TTC549 (cell line): Measurements from ENCODE around the gene CHCHD10.
"Not testable (repeated sequence)": the region's sequence is repeated elsewhere in the genome, so short reads cannot be mapped to it uniquely, and the experiment has no call there.

ENCODE experiments used
- FAIRE-seq: peaks from 2 replicates; lab custom pipeline; 2012; peaks lifted over from hg19 to GRCh38; lab: Jason Lieb, UNC

The CHCHD10 gene

DNA sequence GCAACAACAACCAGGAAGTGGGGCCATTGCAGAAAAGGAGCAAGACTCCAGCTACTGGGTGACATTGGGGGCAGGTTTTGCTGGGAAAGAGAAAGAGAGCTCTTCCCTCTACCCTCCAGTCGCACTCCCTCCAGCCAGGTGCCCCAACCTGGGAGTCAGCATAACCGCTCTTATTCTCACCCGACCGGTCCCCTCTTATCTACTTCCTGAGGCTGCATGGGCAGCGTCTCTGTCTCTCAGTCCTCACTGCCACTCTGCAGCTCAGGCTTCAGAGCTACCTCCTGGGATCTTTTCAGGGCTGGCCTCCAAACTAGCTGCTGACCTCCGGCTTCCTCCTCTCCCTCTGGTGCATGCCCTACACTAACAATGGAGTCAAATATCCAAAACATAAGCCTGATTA, 22.0 kb downstream of the CHCHD10 start:
- FAIRE-seq = no peak

DNA sequence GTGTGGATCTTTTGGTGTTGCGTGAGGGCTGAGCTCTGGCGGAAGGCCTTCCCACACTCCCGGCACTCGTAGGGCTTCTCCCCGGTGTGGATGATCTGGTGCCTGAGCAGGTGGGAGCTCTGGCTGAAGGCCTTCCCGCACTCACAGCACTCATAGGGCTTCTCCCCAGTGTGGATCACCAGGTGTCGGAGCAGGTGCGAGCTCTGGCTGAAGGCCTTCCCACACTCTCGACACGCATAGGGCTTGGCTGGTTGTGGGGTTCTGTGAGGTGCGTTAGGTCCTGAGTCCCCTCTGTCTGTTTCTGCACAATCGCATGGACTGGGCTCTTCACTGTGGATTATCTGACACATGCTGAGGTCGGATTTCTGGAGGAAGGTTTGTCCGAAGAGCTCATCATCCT, 23.3 kb downstream of the CHCHD10 start:
- FAIRE-seq = no peak

DNA sequence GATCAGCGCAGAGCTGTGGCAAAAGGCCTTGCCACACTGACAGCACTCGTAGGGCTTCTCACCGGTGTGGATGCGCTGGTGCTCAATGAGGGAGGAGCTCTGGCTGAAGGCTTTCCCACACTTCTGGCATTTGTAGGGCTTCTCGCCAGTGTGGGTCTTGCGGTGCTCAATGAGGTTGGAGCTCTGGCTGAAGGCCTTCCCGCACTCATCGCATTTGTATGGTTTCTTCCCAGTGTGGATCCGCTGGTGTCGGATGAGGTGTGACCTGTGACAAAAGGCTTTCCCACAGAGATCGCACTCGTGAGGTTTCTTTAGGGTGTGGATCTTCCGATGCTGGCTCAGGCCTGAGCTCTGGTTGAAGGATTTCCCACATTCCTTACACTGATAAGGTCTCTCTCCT, 23.8 kb downstream of the CHCHD10 start:
- no peak for FAIRE-seq

DNA sequence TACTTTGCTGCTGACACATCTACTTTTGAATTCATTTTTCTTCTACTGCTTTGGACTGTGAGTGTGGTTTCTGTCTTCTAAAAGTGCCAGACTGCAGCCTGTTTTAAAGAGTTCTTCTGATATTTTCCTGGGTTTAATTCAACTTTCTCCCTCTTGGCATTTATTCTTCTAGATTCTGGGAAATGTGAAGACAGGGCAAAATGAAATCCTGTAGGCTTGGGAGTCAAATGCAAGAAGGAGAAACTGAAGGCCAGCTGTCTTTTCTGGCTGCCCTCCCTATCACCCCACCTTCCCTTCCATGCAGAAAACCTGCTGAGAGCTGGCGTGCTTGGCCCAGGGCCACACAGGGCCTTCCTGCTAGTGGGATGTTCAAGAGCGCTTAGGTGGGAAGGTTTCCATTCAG, 24.5 kb downstream of the CHCHD10 start:
- no peak for FAIRE-seq

DNA sequence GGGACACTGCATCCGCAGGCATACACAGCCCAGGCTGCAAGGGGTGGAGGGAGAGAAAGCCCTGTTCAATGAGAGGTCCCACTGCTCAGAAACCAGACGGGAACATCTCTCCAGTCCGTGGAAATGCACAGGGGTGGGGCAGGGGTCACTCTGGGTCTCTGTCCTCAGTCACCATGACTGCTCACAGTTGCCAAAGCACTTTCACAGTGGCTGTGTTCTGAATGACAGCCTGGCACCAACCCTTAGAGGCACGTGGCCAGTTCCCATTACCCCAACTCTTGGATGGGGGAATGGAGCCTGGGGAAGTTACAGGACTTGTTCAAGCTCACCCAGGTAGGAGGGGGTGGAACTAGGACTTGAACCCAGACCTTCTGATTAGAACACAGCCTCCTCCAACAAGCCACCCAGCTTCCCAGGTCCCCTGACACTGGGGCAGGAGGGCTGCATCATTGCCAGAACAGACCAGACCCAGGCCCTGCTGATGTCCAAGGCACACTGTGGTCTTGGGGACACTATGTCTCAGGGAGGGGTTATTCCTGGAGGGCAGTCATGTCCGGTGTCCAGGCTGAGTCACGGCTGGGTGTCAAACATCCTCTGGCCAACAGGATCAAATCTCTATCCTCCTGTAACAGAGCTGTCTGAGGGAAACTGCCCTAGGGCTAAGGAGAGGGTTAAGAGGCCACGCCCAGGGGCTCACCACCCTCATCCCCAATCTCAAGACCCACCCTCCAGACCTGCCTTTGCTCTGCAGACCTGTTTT, 25.1 kb downstream of the CHCHD10 start:
- FAIRE-seq = no peak

DNA sequence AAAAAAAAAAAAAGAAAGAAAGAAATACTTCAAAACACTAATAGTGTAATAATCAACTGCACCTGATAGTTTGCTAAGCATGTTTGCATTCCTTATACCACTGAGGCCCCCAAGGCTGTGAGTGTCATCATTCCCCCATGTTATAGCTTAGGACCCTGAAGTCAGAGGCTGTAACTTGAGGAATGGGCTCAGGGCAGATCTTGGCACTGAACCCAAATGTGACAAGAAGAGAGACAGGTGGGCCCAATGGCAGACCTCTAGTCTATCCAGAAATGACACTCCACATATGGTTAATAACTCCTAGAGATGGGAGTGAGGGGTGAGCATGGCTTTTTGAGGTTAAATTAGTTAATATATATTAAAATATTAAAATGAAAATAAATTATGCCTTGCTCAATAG, 30.1 kb downstream of the CHCHD10 start:
- no peak for FAIRE-seq

DNA sequence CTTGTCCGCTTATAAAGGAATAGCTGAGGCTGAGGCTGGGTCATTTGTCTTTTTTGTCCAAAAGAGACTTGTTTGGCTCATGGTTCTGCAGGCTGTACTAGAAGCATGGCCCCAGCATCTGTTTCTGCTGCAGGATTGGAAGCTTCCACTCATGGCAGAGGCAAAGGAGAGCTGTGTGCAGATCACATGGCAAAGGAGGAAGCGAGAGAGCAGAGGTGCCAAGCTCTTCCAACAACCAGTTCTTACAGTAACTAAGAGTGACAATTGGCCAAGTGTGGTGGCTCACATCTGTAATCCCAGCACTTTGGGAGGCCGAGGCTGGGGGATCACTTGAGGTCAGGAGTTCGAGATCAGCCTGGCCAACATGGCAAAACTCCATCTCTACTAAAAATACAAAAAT, 39.7 kb downstream of the CHCHD10 start:
- not testable (repeated sequence) for FAIRE-seq

DNA sequence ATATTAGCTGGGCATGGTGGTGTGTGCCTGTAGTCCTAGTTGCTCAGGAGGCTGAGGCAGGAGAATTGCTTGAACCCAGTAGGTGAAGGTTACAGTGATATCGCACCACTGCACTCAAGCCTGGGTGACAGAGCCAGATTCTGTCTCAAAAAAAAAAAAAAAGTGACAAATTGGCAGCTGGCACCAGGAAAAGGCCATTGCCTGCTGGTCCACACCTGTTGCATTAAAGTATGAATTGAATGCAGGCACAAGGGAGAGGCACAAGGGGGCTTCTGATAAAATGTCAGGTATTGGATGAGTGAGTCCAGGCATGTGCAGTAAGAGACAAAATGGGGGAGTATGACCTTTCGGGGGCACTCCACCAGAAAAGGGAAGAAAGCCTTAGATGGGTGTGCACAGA, 45.0 kb downstream of the CHCHD10 start:
- no peak for FAIRE-seq

DNA sequence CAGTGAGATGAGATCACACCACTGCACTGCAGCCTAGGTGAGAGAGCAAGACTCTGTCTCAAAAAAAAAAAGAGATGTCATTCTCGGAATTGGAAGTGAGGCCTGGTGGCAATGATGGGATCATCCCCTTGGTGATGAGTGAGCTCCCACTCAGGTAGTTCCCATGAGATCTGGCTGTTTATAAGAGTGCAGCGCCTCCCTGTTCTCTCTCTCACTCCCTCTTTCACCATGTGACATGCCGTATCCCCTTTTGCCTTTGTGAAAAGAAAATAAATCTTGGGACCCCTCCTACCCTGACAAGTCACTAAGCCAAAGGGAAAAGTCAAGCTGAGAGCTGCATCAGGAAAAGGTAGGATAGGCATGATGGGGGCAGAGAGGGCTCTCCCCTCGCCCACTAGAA, 45.6 kb downstream of the CHCHD10 start:
- FAIRE-seq = no peak

DNA sequence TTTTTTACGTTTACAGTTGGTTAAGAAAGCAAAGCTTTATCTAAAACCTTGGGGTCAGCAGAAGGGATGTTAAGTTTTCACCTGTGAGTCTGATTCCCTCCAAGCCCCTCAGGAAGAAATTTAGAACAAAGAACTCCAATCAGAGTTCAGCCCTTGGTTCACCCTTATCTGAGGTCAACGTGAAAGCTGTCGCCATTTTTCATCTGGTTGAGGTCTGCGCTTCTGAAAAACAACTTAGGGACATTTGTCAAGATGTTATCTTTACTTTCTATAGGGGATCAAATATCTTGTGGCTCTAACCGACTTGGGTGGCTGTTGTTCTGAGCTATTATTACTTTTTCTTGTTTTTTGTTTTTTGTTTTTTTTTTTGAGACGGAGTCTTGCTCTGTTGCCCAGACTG, 46.9 kb downstream of the CHCHD10 start:
- no peak for FAIRE-seq

DNA sequence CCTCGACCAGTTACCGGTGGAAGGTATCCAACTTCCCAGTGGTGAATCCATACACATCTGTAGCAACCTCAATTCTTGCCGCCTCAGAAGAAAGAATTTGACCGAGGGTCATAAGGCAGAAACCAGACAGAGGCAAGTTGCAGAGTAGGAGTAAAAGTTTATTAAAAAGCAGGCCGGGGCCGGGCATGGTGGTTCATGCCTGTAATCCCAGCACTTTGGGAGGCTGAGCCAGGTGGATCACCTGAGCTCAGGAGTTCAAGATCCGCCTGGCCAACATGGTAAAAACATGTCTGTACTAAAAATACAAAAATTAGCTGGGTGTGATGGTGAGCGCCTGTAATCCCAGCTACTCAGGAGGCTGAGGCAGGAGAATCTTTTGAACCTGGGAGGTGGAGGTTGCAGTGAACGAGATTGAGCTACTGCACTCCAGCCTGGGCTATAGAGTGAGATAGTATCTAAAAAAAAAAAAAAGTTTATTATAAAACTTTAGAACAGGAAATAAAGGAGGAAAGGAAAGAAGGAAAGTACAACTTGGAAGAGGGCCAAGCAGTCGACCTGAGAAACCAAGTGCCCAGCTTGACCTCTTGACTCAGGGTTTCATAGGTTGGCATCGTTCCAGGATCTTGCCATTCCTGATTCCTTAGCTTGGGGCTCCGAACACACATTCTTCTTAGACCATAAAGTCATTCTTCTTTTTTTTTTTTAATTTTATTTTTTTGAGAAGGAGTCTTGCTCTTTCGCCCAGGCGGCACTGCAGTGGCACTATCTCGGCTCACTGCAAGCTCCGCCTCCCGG, 49.2 kb downstream of the CHCHD10 start:
- FAIRE-seq = no peak

DNA sequence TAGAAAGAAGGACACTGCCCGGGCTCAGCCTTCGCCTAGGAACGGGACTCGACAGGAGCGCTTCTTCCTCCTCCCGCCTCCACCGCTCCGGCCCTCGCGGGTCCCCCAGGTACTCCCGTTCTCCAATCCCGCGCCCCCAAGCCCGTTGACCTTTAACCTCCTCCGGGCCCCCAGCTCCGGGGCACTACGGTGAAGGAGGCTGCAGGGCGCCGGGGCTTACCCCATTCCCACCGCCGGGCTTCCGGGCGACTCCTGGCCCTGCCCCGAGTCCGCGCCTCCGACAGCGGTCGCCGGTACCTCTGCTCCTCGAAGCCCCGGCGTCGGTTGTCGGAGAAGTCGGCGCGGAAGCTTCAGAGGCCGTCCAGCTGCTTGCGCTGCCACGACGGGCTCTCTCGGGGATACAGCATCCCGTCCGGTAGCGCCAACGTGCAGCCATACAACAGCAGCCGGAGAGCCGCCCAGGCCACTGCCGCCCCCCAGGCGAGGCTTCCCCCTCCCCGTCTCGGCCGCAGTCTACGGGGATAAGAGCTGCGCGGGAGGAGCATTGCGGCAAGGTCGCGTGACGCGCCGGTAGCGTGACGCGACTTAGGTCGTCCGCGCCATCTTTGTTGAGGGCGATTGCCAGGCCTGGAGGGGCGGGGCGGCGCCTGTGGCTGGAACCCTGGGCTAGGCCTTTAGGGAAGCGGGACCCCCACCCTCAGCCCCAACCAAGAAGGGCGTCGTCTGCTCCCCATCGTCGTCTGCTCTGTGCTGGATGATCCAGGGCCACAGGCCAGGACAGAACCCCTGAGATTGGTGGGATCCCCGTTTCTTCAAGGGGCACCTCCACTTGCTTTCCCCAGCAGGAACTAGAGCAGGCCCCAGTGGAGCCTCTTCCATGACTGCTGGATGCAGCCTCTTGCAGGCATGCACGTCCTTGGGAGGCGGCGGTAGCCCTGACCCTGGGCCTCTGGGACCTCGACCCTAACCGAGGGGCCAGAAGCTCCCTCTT, 50.7 kb downstream of the CHCHD10 start:
- no peak for FAIRE-seq
